GM18861 (cell line): Measurements from ENCODE around the gene CACNA1C.
"Not testable (repeated sequence)": the region's sequence is repeated elsewhere in the genome, so short reads cannot be mapped to it uniquely, and the experiment has no call there.

Source experiments
- ATAC-seq: cut with Tn5 transposase; IDR thresholded peaks from one replicate; pipeline ENCODE4 v1.9.1; 2021; ENCODE audit not compliant: unreplicated experiment

The CACNA1C gene

GRCh38 chr12:2691006-2691344, 638.2 kb downstream of the CACNA1C start:
- ATAC-seq: no peak

GRCh38 chr12:2691345-2692071, 638.7 kb downstream of the CACNA1C start:
- ATAC-seq: no peak

- no peak for ATAC-seq
These were observed 639.3 kb downstream of the CACNA1C start for GRCh38 chr12:2692080-2692479.

- no peak for ATAC-seq
These were observed 640.6 kb downstream of the CACNA1C start for GRCh38 chr12:2693244-2693860.

- ATAC-seq: no peak
These were observed 641.3 kb downstream of the CACNA1C start for GRCh38 chr12:2693980-2694610.

GRCh38 chr12:2696136-2696535, 643.3 kb downstream of the CACNA1C start:
- ATAC-seq: no peak

- no peak for ATAC-seq
These were observed 644.4 kb downstream of the CACNA1C start for GRCh38 chr12:2697057-2697800.

- no peak for ATAC-seq
These were observed 645.8 kb downstream of the CACNA1C start for GRCh38 chr12:2698566-2698965.

- no peak for ATAC-seq
These were observed 657.9 kb downstream of the CACNA1C start for GRCh38 chr12:2710701-2711100.

- ATAC-seq: no peak
These were observed 666.6 kb downstream of the CACNA1C start for GRCh38 chr12:2719392-2719791.

GRCh38 chr12:2722806-2723205, 670.0 kb downstream of the CACNA1C start:
- no peak for ATAC-seq

- no peak for ATAC-seq
These were observed 679.5 kb downstream of the CACNA1C start for GRCh38 chr12:2732290-2732689.

- ATAC-seq: no peak
These were observed 680.9 kb downstream of the CACNA1C start for GRCh38 chr12:2733493-2734355.

- ATAC-seq: no peak
These were observed 682.6 kb downstream of the CACNA1C start for GRCh38 chr12:2735432-2735831.

GRCh38 chr12:2737656-2738241, 685.0 kb downstream of the CACNA1C start:
- ATAC-seq: no peak

- no peak for ATAC-seq
These were observed 686.3 kb downstream of the CACNA1C start for GRCh38 chr12:2739069-2739468.

GRCh38 chr12:2739832-2740641, 687.2 kb downstream of the CACNA1C start:
- no peak for ATAC-seq

- not testable (repeated sequence) for ATAC-seq
These were observed 689.2 kb downstream of the CACNA1C start for GRCh38 chr12:2742037-2742436.

GRCh38 chr12:2743478-2743877, 690.7 kb downstream of the CACNA1C start:
- no peak for ATAC-seq

GRCh38 chr12:2745655-2746054, 692.9 kb downstream of the CACNA1C start:
- no peak for ATAC-seq
